NCI-H2107 treated with DMSO at 0.1 percent for 48 hours (cell line): Measurements from ENCODE around the gene MGST3.
"Not testable (repeated sequence)": the region's sequence is repeated elsewhere in the genome, so short reads cannot be mapped to it uniquely, and the experiment has no call there.

Experiments
- DNase-seq: peaks from one replicate; lab custom pipeline; 2025; ENCODE audit not compliant: unreplicated experiment; lab: John Stamatoyannopoulos, UW

MGST3 gene

DNA sequence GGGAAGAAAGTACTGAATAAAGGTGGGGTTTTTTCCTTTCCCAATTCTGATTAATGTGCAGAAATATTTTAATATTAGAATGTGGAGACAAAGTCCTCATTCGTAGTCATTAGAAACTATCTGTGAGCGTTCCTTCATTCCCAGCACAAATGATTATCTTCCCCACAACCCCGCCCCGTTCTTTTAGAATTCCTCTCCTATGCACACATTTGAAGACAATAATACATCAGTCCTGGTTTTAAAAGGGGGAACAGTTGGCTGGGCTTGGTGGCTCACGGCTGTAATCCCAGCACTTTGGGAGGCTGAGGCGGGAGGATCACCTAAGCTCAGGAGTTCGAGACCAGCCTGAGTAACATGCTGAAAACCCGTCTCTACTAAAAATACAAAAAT is 66.5 kb downstream of the MGST3 start:
- no peak for DNase-seq

DNA sequence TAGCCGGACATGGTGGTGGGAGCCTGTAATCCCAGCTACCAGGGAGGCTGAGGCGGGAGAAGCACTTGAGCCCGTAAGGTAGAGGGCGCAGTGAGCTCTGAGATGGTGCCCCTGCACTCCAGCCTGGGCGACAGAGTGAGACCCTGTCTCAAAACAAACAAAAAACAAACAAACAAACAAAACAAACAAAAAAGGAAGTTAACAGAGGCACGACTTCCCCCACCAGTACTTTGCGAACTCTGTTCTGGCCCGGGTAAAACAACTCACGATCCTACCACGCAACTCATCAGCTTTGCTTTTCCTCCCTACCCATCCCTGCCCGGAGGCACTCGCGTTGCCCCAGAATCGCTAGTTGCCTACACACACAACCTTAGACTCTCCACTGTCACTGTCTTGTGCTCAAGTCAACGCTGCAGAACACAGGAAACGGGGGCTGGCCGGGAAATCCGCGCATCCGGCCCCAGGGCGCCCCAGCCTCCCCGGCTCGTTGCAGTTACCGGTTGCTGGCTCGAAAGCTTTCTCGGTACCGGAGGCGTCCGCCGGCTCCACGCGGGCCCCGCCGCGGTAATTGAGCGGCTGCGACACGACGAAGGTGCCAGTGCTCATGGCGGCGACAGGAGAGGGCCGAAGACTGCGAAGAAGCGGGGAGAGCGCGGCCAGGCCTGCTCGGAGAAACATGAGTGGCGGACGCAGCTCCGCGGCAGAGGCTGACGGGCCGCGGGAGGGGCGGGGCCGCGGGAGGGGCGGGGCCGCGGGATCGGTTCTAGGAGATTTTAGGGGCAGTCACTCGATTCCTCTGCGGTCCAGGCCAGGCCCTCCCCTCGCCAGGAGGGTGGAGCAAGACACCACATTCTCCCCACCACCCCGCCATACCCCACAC is 67.1 kb downstream of the MGST3 start, which contains the start of gene ALDH9A1:
Gene ALDH9A1, minus strand, starts transcription at position 682 of the 880 bp plus-strand sequence. Its CDS starts 4 bp downstream, at position 678.
- peak; percentile 94 for DNase-seq

DNA sequence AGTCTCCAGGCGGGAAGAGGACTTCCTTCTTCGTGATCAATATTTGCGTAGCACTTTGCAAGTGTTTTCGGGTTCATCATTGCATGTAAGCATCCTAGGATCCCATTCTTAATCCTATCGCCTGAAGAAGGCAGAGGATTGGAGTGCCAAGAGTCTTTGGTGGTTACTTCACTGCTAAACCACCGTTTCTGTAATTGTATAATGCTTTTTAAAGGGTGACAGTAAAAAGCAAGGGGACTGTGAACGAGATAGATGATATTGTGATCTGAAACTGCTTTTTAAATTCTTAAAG is 67.7 kb downstream of the MGST3 start:
- DNase-seq, result no peak

DNA sequence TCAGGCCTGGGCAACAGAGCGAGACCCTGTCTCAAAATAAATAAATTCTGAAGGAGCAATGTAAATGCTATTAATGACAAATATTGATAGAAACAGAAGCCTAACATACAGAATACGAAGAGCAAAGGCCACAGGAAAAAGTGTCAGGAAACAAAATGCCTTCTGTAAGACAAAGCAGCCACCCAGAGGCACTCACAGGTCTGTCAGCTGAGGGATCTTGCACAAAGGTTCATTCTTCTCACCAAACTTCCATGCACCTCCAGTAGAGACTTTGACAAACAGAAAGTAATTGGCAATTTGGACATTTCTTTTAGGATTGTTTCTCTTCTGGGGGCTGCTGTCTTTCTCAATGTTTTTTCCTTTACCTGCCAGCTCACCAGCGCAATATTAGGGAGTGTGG is 68.5 kb downstream of the MGST3 start:
- no peak for DNase-seq

GRCh38 chr1:165701922-165702321 is 70.9 kb downstream of the MGST3 start:
- DNase-seq, result not testable (repeated sequence)

- DNase-seq, result no peak
Observed at GRCh38 chr1:165703648-165704047, 72.6 kb downstream of the MGST3 start.
